Measurements from ENCODE around the gene TMCO2. TPM values are rescaled to one million over a fixed set of nuclear protein-coding genes. Genes with fewer than 3 reads are reported as not detected.

TMCO2 gene
- not detected for total RNA-seq

DNA sequence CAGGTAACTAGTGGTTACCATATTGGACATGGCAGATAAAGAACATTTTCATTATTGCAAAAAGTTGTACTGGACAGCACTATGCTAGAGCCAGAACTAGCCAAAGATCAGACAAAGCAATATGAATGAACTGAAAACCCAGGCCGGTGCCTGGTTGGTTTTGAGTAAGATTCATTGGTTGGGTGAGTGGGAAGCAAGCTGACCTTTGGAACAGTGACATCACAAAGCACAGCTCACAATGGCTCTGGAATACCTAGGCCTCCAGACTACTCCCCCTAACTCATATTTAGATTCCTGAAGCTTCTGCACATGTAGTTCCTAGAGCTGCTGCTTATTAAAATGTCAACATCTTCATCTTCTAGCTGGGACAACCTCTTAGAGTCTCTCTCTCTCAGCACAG is at the start of gene TMCO2:
TSS of gene TMCO2 (plus strand) at position 283 of the 400 bp plus-strand sequence. CDS start at position 340, 57 bp downstream.
- in situ Hi-C loops (cut with MboI; ENCODE audit: low pct_ligation_motif_present in 1 of 4, low pct_unique_long_range_greater_than_20kb in 1 of 4, low sequenced_read_pairs in 3 of 4) (no loop called here), intact Hi-C loops (cut with DNase I; ENCODE audit: low total_unique reads) (no loop called here)
- DNase-seq: no peak

DNA sequence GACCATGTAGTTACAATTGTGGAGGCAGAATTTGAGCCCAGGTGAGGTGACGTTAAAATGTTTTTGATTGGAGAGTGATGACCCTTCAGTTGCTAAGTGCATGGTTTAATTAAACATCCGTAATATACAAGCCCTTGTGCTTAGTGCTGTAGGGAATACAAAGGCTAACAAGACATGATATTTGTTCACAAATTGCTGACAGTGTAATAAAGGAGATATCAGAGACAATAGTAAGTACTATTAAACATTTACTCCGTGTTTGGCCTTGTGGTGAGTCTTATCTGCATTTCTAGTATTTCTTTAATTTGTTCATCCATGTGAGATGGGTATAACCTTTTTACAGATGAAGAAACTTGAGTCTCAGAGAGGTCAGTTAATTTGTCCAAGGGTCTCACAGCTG is 48.6 kb upstream of the TMCO2 start:
- intact Hi-C loops (cut with DNase I; ENCODE audit: low total_unique reads): no loop called here
- H3K27me3 ChIP-seq: no peaks in the 10 kb centered on the region
- H3K4me3 ChIP-seq: no peak overlapping the region
- no peak overlapping the region for H3K27ac ChIP-seq
- H3K4me1 ChIP-seq: no peaks in the 10 kb centered on the region
- peaks cover 0 to 26% (median 6%) of the 10 kb centered on the region in 4 donors for H3K36me3 ChIP-seq
- no peak for DNase-seq
- H3K9me3 ChIP-seq: no peaks in the 10 kb centered on the region
- WGBS, 2 donors (ENCODE audit: low coverage in 1 of 2): 87 to 92% methylated on average over 3 of the region's 3 CpGs
- TF ChIP-seq POLR2A (IDR thresholded peaks at IDR 0.05): no peak
- no peak for TF ChIP-seq EP300 (IDR thresholded peaks at IDR 0.05; ENCODE audit: low read depth)
- no peak for TF ChIP-seq POLR2AphosphoS5 (IDR thresholded peaks at IDR 0.05)
- TF ChIP-seq, protein P1, sequence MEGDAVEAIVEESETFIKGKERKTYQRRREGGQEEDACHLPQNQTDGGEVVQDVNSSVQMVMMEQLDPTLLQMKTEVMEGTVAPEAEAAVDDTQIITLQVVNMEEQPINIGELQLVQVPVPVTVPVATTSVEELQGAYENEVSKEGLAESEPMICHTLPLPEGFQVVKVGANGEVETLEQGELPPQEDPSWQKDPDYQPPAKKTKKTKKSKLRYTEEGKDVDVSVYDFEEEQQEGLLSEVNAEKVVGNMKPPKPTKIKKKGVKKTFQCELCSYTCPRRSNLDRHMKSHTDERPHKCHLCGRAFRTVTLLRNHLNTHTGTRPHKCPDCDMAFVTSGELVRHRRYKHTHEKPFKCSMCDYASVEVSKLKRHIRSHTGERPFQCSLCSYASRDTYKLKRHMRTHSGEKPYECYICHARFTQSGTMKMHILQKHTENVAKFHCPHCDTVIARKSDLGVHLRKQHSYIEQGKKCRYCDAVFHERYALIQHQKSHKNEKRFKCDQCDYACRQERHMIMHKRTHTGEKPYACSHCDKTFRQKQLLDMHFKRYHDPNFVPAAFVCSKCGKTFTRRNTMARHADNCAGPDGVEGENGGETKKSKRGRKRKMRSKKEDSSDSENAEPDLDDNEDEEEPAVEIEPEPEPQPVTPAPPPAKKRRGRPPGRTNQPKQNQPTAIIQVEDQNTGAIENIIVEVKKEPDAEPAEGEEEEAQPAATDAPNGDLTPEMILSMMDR (IDR thresholded peaks at IDR 0.05): no peak
- in situ Hi-C loops (cut with MboI; ENCODE audit: low pct_ligation_motif_present in 1 of 4, low pct_unique_long_range_greater_than_20kb in 1 of 4, low sequenced_read_pairs in 3 of 4): no loop called here

More for the DNA sequence above, at the start of gene TMCO2:
- H3K36me3 ChIP-seq: no peaks in the 10 kb centered on the region
- H3K27ac ChIP-seq: no peak within 1 kb of the TSS
- TF ChIP-seq POLR2A (IDR thresholded peaks at IDR 0.05): no peak
- TF ChIP-seq EP300 (IDR thresholded peaks at IDR 0.05; ENCODE audit: low read depth): no peak
- TF ChIP-seq POLR2AphosphoS5 (IDR thresholded peaks at IDR 0.05): no peak
- TF ChIP-seq, protein P1 (IDR thresholded peaks at IDR 0.05): no peak
- 45% methylated on average over 1 of the region's 1 CpG; no CpG with 5 or more reads in 1 of the 2 donors for WGBS, 2 donors (ENCODE audit: low coverage in 1 of 2)
- H3K4me3 ChIP-seq: no peak within 1 kb of the TSS
- peaks cover 0 to 6% (median 0%) of the 10 kb centered on the region in 4 donors for H3K4me1 ChIP-seq
- no peaks in the 10 kb centered on the region for H3K27me3 ChIP-seq
- H3K9me3 ChIP-seq: no peaks in the 10 kb centered on the region

DNA sequence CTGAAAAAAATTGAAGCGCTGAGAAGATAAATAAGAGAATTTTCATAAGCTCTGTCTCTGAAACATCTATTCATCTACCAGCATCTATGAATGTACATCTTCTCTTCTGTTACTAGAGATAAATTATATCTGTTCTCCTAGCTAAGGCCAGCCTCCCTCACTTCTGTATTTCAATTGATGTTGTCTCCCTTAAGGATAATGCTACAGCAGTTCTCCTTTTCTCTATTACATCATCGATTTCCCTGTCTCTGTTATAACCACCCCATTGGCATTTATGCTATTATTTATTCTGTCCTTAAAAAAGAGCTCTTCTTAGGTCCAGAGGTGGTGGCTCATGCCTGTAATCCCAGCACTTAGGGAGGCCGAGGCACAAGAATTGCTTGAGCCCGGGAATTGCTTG is 42.9 kb upstream of the TMCO2 start:
- DNase-seq: no peak
- no peaks in the 10 kb centered on the region for H3K4me1 ChIP-seq
- peaks cover 0 to 18% (median 5%) of the 10 kb centered on the region in 4 donors for H3K36me3 ChIP-seq
- no peak overlapping the region for H3K27ac ChIP-seq
- no peak for TF ChIP-seq EP300 (IDR thresholded peaks at IDR 0.05; ENCODE audit: low read depth)
- TF ChIP-seq POLR2AphosphoS5 (IDR thresholded peaks at IDR 0.05): no peak
- no peak for TF ChIP-seq POLR2A (IDR thresholded peaks at IDR 0.05)
- TF ChIP-seq, protein P1 (IDR thresholded peaks at IDR 0.05): no peak
- WGBS, 2 donors (ENCODE audit: low coverage in 1 of 2): 87 to 96% methylated on average over 4 of the region's 4 CpGs
- no peaks in the 10 kb centered on the region for H3K27me3 ChIP-seq
- no peak overlapping the region for H3K4me3 ChIP-seq
- intact Hi-C loops (cut with DNase I; ENCODE audit: low total_unique reads) (no loop called here), in situ Hi-C loops (cut with MboI; ENCODE audit: low pct_ligation_motif_present in 1 of 4, low pct_unique_long_range_greater_than_20kb in 1 of 4, low sequenced_read_pairs in 3 of 4) (no loop called here)
- no peaks in the 10 kb centered on the region for H3K9me3 ChIP-seq

DNA sequence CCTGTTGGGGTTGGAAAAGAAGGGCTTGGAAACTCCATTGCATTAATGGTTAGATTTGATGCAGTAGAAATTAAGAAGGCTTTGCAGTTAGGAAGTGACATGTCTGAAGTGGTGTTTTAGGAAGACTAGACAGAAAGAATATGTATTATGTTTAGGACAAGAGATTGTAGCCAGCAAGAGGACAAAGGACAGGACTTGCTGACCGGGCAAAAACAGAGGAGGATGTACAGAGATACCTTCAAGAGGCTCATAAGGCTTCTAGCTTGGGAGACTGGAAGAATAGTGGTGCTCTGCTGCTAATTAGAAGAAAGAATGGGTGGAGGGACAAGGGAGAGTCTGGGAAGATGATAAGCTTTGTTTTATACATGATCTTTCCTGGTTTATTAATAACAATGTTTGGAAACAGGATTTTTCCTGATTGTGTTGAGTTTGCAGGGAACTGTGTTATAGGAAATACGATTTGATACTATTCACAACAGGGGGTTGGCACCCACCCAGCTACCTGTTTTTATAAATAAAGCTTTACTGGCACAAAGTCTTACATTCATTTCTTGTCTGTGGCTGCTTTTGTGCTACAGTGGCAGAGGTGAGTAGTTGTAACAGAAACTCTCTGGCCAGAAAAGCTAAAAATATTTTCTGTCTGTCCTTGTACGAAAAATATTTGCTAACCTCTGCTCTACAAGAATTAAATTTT is 37.1 kb upstream of the TMCO2 start:
- in situ Hi-C loops (cut with MboI; ENCODE audit: low pct_ligation_motif_present in 1 of 4, low pct_unique_long_range_greater_than_20kb in 1 of 4, low sequenced_read_pairs in 3 of 4): no loop called here
- 88 to 90% methylated on average over 3 of the region's 3 CpGs for WGBS, 2 donors (ENCODE audit: low coverage in 1 of 2)
- peaks cover 0 to 22% (median 5%) of the 10 kb centered on the region in 4 donors for H3K36me3 ChIP-seq
- intact Hi-C loops (cut with DNase I; ENCODE audit: low total_unique reads): no loop called here
- H3K27me3 ChIP-seq: no peaks in the 10 kb centered on the region
- H3K4me3 ChIP-seq: no peak overlapping the region
- no peaks in the 10 kb centered on the region for H3K4me1 ChIP-seq
- no peak for TF ChIP-seq EP300 (IDR thresholded peaks at IDR 0.05; ENCODE audit: low read depth)
- no peak for TF ChIP-seq POLR2AphosphoS5 (IDR thresholded peaks at IDR 0.05)
- no peaks in the 10 kb centered on the region for H3K9me3 ChIP-seq
- H3K27ac ChIP-seq: no peak overlapping the region
- DNase-seq: no peak
